Natural killer cell (primary cell): ENCODE measurements around the gene MTMR3. TPM values are rescaled to one million over a fixed set of nuclear protein-coding genes. Genes with fewer than 3 reads are reported as not detected.
"Not testable (repeated sequence)": the region's sequence is repeated elsewhere in the genome, so short reads cannot be mapped to it uniquely, and the experiment has no call there.

Experiments
- ATAC-seq, 3 donors: fragments of 150-1000 bp in 2 of 3; fragments of 200-7000 bp in 1 of 3; cut with Tn5 transposase; 1 replicate in 1 of 3; 2 replicates in 2 of 3; pipeline ENCODE4 v1.10.0; 2021; ENCODE audit warnings: mild to moderate bottlenecking in 2 of 3, moderate library complexity in 2 of 3
- DNase-seq, 2 donors: peaks; one replicate each; pipeline versions ENCODE4 v3.0.0 to v3.0.0-alpha.2; 2013 to 2021; ENCODE audit warnings: mixed read lengths in 1 of 2
- H3K27ac ChIP-seq: one replicate; pipeline ENCODE4 v1.5.1; 2013; ENCODE audit warnings: mild to moderate bottlenecking, low read length
- H3K27me3 ChIP-seq: one replicate; pipeline ENCODE4 v1.6.1; 2013; ENCODE audit warnings: low read length; ENCODE audit not compliant: control insufficient read depth, insufficient read depth
- H3K36me3 ChIP-seq: one replicate; pipeline ENCODE4 v1.6.1; 2013; ENCODE audit warnings: low read length; ENCODE audit not compliant: control insufficient read depth, insufficient read depth
- H3K4me1 ChIP-seq: one replicate; pipeline ENCODE4 v1.6.1; 2013; ENCODE audit warnings: low read length; ENCODE audit not compliant: control insufficient read depth, insufficient read depth
- H3K4me3 ChIP-seq: one replicate; pipeline ENCODE4 v1.5.1; 2013; ENCODE audit warnings: low read length
- H3K9me3 ChIP-seq: one replicate; pipeline ENCODE4 v1.6.1; 2013; ENCODE audit warnings: low read length; ENCODE audit not compliant: control insufficient read depth, insufficient read depth
- H3K27ac Mint-ChIP-seq, 2 donors: one replicate each; pipeline ENCODE4 v1.8.0; 2022; ENCODE audit warnings: mild to moderate bottlenecking in 2 of 2, mixed read lengths in 2 of 2, moderate library complexity in 1 of 2
- H3K27me3 Mint-ChIP-seq, 2 donors: one replicate each; pipeline ENCODE4 v1.8.0; 2022; ENCODE audit warnings: low read depth in 2 of 2, mixed read lengths in 2 of 2
- H3K36me3 Mint-ChIP-seq: one replicate; pipeline ENCODE4 v1.8.0; 2022; ENCODE audit warnings: mixed read lengths
- H3K4me1 Mint-ChIP-seq, 2 donors: one replicate each; pipeline ENCODE4 v1.8.0; 2022; ENCODE audit warnings: mixed read lengths in 2 of 2
- H3K4me3 Mint-ChIP-seq: one replicate; pipeline ENCODE4 v1.8.0; 2022; ENCODE audit warnings: mild to moderate bottlenecking, moderate library complexity, mixed read lengths
- H3K9me3 Mint-ChIP-seq, 2 donors: one replicate each; pipeline ENCODE4 v1.8.0; 2022; ENCODE audit warnings: mixed read lengths in 2 of 2
- CTCF ChIP-seq: fragments of 200-600 bp; IDR thresholded peaks from one replicate; pipeline ENCODE4 v1.8.0; 2022; ENCODE audit warnings: antibody characterized with exemption
- WGBS: methylation state at CpG from one replicate; pipeline ENCODE4 v1.1.7; 2013; ENCODE audit warnings: missing lambda C conversion rate; ENCODE audit not compliant: insufficient coverage; 5-methylcytosine and 5-hydroxymethylcytosine counted together
- intact Hi-C: fragments of 100-400 bp; cut with micrococcal nuclease; formaldehyde crosslinking; loops from one replicate; pipeline ENCODE4 v1.14.2; 2022
- total RNA-seq, 4 donors: library from RNA; stranded (reverse); fragments of 120-200 nt in 1 of 4; gene quantifications; one replicate each; pipeline versions ENCODE4 v1.2.3 to v1.2.4, GENCODE V29; 2013 to 2022

MTMR3 gene
- total RNA-seq, 3 donors from 2014 or later (not counting 1 experiment from before 2014, with no cell fraction given), result 62.1 to 83.4 (median 75.6) TPM

- H3K27ac Mint-ChIP-seq, result no peak overlapping the region
- H3K4me3 Mint-ChIP-seq, result no peak overlapping the region
- no peaks in the 10 kb centered on the region for H3K27me3 ChIP-seq
- H3K9me3 Mint-ChIP-seq, result no peaks in the 10 kb centered on the region
- no peaks in the 10 kb centered on the region for H3K36me3 ChIP-seq
- H3K9me3 ChIP-seq, result no peaks in the 10 kb centered on the region
- H3K4me3 ChIP-seq, result no peak overlapping the region
- intact Hi-C loops, result no loop called here
- no peaks in the 10 kb centered on the region for H3K27me3 Mint-ChIP-seq
- no peak for TF ChIP-seq CTCF
- no peaks in the 10 kb centered on the region for H3K36me3 Mint-ChIP-seq
- H3K4me1 Mint-ChIP-seq, result no peaks in the 10 kb centered on the region
- DNase-seq (no peak), ATAC-seq (no peak)
- no peak overlapping the region for H3K27ac ChIP-seq
- no peaks in the 10 kb centered on the region for H3K4me1 ChIP-seq
- 71% methylated on average over 2 of the region's 3 CpGs for WGBS
These were observed 34.9 kb upstream of the MTMR3 start for GRCh38 chr22:29848111-29848510.

- no peaks in the 10 kb centered on the region for H3K9me3 Mint-ChIP-seq
- H3K4me3 ChIP-seq, result no peak overlapping the region
- no peaks in the 10 kb centered on the region for H3K36me3 ChIP-seq
- intact Hi-C loops, result no loop called here
- H3K27me3 ChIP-seq, result no peaks in the 10 kb centered on the region
- no peak overlapping the region for H3K27ac ChIP-seq
- WGBS, result 92% methylated on average over 3 of the region's 3 CpGs
- H3K4me1 ChIP-seq, result no peaks in the 10 kb centered on the region
- H3K4me3 Mint-ChIP-seq, result no peak overlapping the region
- H3K4me1 Mint-ChIP-seq, result no peaks in the 10 kb centered on the region
- no peaks in the 10 kb centered on the region for H3K9me3 ChIP-seq
- no peak overlapping the region for H3K27ac Mint-ChIP-seq
- H3K36me3 Mint-ChIP-seq, result no peaks in the 10 kb centered on the region
- peaks cover 0 to 6% of the 10 kb centered on the region in 2 donors for H3K27me3 Mint-ChIP-seq
- no peak for ATAC-seq
- TF ChIP-seq CTCF, result no peak
- DNase-seq, result no peak
These were observed 28.5 kb upstream of the MTMR3 start for GRCh38 chr22:29854432-29854831.

GRCh38 chr22:29855611-29856181 lies 27.3 kb upstream of the MTMR3 start:
- no peak for DNase-seq
- H3K27ac ChIP-seq, result no peak overlapping the region
- no peaks in the 10 kb centered on the region for H3K27me3 ChIP-seq
- H3K9me3 ChIP-seq, result no peaks in the 10 kb centered on the region
- WGBS, result 74% methylated on average over 10 of the region's 10 CpGs
- ATAC-seq, result peak in 1 of 3 donors; percentile 50
- no peaks in the 10 kb centered on the region for H3K36me3 ChIP-seq
- Mint-ChIP-seq H3K36me3 (no peaks in the 10 kb centered on the region), H3K4me3 (no peak overlapping the region), H3K27ac (no peak overlapping the region), H3K27me3 (peaks cover 0 to 6% of the 10 kb centered on the region in 2 donors), H3K4me1 (no peaks in the 10 kb centered on the region), H3K9me3 (no peaks in the 10 kb centered on the region)
- H3K4me3 ChIP-seq, result no peak overlapping the region
- TF ChIP-seq CTCF, result no peak
- H3K4me1 ChIP-seq, result no peaks in the 10 kb centered on the region
- intact Hi-C loops, result no loop called here

- intact Hi-C loops, result no loop called here
- Histone ChIP-seq H3K27ac (no peak overlapping the region), H3K4me3 (no peak overlapping the region), H3K4me1 (no peaks in the 10 kb centered on the region), H3K36me3 (no peaks in the 10 kb centered on the region), H3K9me3 (no peaks in the 10 kb centered on the region), H3K27me3 (no peaks in the 10 kb centered on the region)
- H3K4me1 Mint-ChIP-seq, result no peaks in the 10 kb centered on the region
- no peak overlapping the region for H3K27ac Mint-ChIP-seq
- no peaks in the 10 kb centered on the region for H3K36me3 Mint-ChIP-seq
- no peak overlapping the region for H3K4me3 Mint-ChIP-seq
- TF ChIP-seq CTCF, result no peak
- no peak for ATAC-seq
- WGBS, result 77% methylated on average over 3 of the region's 3 CpGs
- no peak for DNase-seq
- peaks cover 0 to 6% of the 10 kb centered on the region in 2 donors for H3K27me3 Mint-ChIP-seq
- no peaks in the 10 kb centered on the region for H3K9me3 Mint-ChIP-seq
These were observed 26.5 kb upstream of the MTMR3 start for GRCh38 chr22:29856496-29856895.

- H3K27ac ChIP-seq, H3K27me3 ChIP-seq, DNase-seq, H3K27ac Mint-ChIP-seq, H3K9me3 ChIP-seq, H3K4me1 ChIP-seq, H3K36me3 ChIP-seq, H3K36me3 Mint-ChIP-seq, H3K4me3 ChIP-seq, H3K9me3 Mint-ChIP-seq, H3K4me1 Mint-ChIP-seq, intact Hi-C loops, H3K4me3 Mint-ChIP-seq, H3K27me3 Mint-ChIP-seq, ATAC-seq: not testable (repeated sequence)
- WGBS, result 88% methylated on average over 8 of the region's 9 CpGs
These were observed 23.9 kb upstream of the MTMR3 start for GRCh38 chr22:29859030-29859429.
